Endothelial cell of umbilical vein (primary cell): Measurements from ENCODE around the gene PPP1R13B. TPM values are rescaled to one million over a fixed set of nuclear protein-coding genes. Genes with fewer than 3 reads are reported as not detected.

Experiments used
- BruUV-seq: library from RNA; stranded (reverse); fragments of 400-500 nt; replicated peaks from 2 replicates; lab custom pipeline; 2021; lab: Mats Ljungman, UMichigan
- CTCF ChIA-PET: fragments of 300-600, 350-600 bp; sonication (Branson Sonifier 250); formaldehyde crosslinking; loops from one replicate; lab custom pipeline; 2021; ENCODE audit warnings: antibody characterized with exemption, inconsistent platforms; lab: Charles Lee
- POLR2A ChIA-PET: fragments of 300-600, 350-600 bp; sonication (Branson Sonifier 250); formaldehyde crosslinking; loops from one replicate; lab custom pipeline; 2021; ENCODE audit warnings: antibody characterized with exemption, inconsistent platforms; lab: Charles Lee
- DNase-seq: peaks from one replicate; pipeline ENCODE4 v3.0.0-alpha.2; 2011; ENCODE audit warnings: low read depth, low spot score
- FAIRE-seq: peaks from 2 replicates; lab custom pipeline; 2011; peaks lifted over from hg19 to GRCh38; lab: Jason Lieb, UNC
- H2AFZ ChIP-seq: 2 replicates; pipeline ENCODE4 v1.6.0; 2012; ENCODE audit warnings: low read depth, low read length, control low read depth, inconsistent platforms
- H3K27ac ChIP-seq: 2 replicates; pipeline ENCODE4 v1.5.1; 2011; ENCODE audit warnings: low read depth, mild to moderate bottlenecking, control low read depth, low read length, moderate library complexity; ENCODE audit not compliant: insufficient read depth
- H3K27me3 ChIP-seq, 2 experiments: 2 replicates each; pipeline versions ENCODE4 v1.6.0 to v1.6.1; 2011; ENCODE audit warnings: low read length in 2 of 2, mixed read lengths in 1 of 2; ENCODE audit not compliant: control insufficient read depth in 2 of 2, insufficient read depth in 2 of 2
- H3K36me3 ChIP-seq, 2 experiments: 2 replicates in 1 of 2; 3 replicates in 1 of 2; pipeline ENCODE4 v1.5.1; 2011; ENCODE audit warnings: low read length in 2 of 2, mild to moderate bottlenecking in 1 of 2, moderate library complexity in 1 of 2; ENCODE audit not compliant: control insufficient read depth in 2 of 2, insufficient read depth in 2 of 2; ENCODE audit errors: extremely low read depth in 1 of 2
- H3K4me1 ChIP-seq: 3 replicates; pipeline ENCODE4 v1.5.1; 2011; ENCODE audit warnings: mild to moderate bottlenecking, low read length; ENCODE audit not compliant: control insufficient read depth, insufficient read depth; ENCODE audit errors: extremely low read depth
- H3K4me2 ChIP-seq: 2 replicates; pipeline ENCODE4 v1.6.1; 2011; ENCODE audit warnings: low read length, control low read depth, mixed read lengths; ENCODE audit not compliant: insufficient read depth
- H3K4me3 ChIP-seq, 3 experiments: fragments of 200-600 bp in 1 of 3; sonication (generic), shearing (Covaris generic) in 1 of 3; replicated peaks in 1 of 3; 2 replicates each; pipeline ENCODE4 v1.5.1; 2011 to 2016; ENCODE audit warnings: control low read depth in 3 of 3, low read length in 3 of 3, mild to moderate bottlenecking in 2 of 3, inconsistent platforms in 1 of 3, low read depth in 1 of 3, moderate library complexity in 1 of 3; ENCODE audit not compliant: insufficient read depth in 1 of 3
- H3K79me2 ChIP-seq: 2 replicates; pipeline ENCODE4 v1.6.0; 2012; ENCODE audit warnings: low read length, inconsistent platforms; ENCODE audit not compliant: control insufficient read depth, insufficient read depth
- H3K9ac ChIP-seq: replicated peaks from 2 replicates; pipeline ENCODE3; 2011; ENCODE audit warnings: low read length, control low read depth; ENCODE audit not compliant: insufficient read depth; ENCODE audit errors: extremely low read depth
- H3K9me1 ChIP-seq: replicated peaks from 3 replicates; pipeline ENCODE4 v1.6.0; 2011; ENCODE audit warnings: mild to moderate bottlenecking, low read length; ENCODE audit not compliant: control insufficient read depth, insufficient read depth; ENCODE audit errors: extremely low read depth
- H3K9me3 ChIP-seq: replicated peaks from 2 replicates; pipeline ENCODE4 v1.5.1; 2012; ENCODE audit warnings: low read length, inconsistent platforms; ENCODE audit not compliant: control insufficient read depth, insufficient read depth
- H4K20me1 ChIP-seq: replicated peaks from 2 replicates; pipeline ENCODE3; 2011; ENCODE audit warnings: mild to moderate bottlenecking, low read length; ENCODE audit not compliant: control insufficient read depth, insufficient read depth; ENCODE audit errors: extremely low read depth
- EZH2 ChIP-seq: IDR thresholded peaks from 2 replicates; pipeline ENCODE4 v1.6.1; 2012; ENCODE audit warnings: borderline replicate concordance, low read depth, mild to moderate bottlenecking, moderate library complexity, low read length, inconsistent platforms; ENCODE audit not compliant: severe bottlenecking
- FOS ChIP-seq: IDR thresholded peaks from 2 replicates; pipeline ENCODE4 v1.6.1; 2011; ENCODE audit warnings: mild to moderate bottlenecking, low read length, moderate library complexity, borderline replicate concordance; ENCODE audit not compliant: insufficient read depth
- GATA2 ChIP-seq: IDR thresholded peaks from 2 replicates; pipeline ENCODE4 v1.7.0; 2011; ENCODE audit warnings: low read depth, mild to moderate bottlenecking, moderate library complexity, mixed read lengths, low read length; ENCODE audit not compliant: insufficient read length, insufficient read depth
- JUN ChIP-seq: IDR thresholded peaks from 2 replicates; pipeline ENCODE4 v1.6.1; 2011; ENCODE audit warnings: borderline replicate concordance, low read depth; ENCODE audit not compliant: insufficient read length, insufficient read depth
- MYC ChIP-seq: IDR thresholded peaks from one replicate; pipeline ENCODE4 v1.6.1; 2011; ENCODE audit warnings: mild to moderate bottlenecking, low read depth, low read length
- POLR2A ChIP-seq: IDR thresholded peaks from 2 replicates; pipeline ENCODE4 v1.6.1; 2012; ENCODE audit warnings: low read depth, mild to moderate bottlenecking, control low read depth, low read length
- POLR2AphosphoS5 ChIP-seq: IDR thresholded peaks from 2 replicates; pipeline ENCODE4 v1.6.1; 2012; ENCODE audit warnings: low read depth, mild to moderate bottlenecking, control low read depth, low read length, moderate library complexity; ENCODE audit not compliant: insufficient read depth
- dilution Hi-C: fragments of 300-500 bp; cut with MboI; formaldehyde crosslinking; loops from one replicate; pipeline ENCODE4 v1.15.0; 2019; ENCODE audit warnings: low sequenced_read_pairs; ENCODE audit not compliant: extremely low pct_ligation_motif_present
- intact Hi-C: fragments of 100-400 bp; cut with micrococcal nuclease; formaldehyde crosslinking; loops from one replicate; pipeline ENCODE4 v1.10.0; 2022
- polyA plus RNA-seq, 4 experiments: library from polyadenylated mRNA; depleted of rRNA in 3 of 4; stranded (reverse) in 3 of 4; unstranded in 1 of 4; fragments of >200 nt; gene quantifications; 2 replicates each; pipeline versions ENCODE4 v1.2.1 to v1.2.3, GENCODE V29; 2011 to 2012; ENCODE audit warnings: missing spikeins in 1 of 4
- total RNA-seq: library from RNA; stranded (reverse); gene quantifications from 2 replicates; pipeline ENCODE4 v1.2.3, GENCODE V29; 2021
- TF ChIP-seq, protein P1 (sequence below), 2 donors: IDR thresholded peaks; 1 replicate in 1 of 2; 2 replicates in 1 of 2; pipeline ENCODE4 v1.5.1; 2011; ENCODE audit warnings: low read length in 2 of 2, mild to moderate bottlenecking in 2 of 2, moderate library complexity in 2 of 2, control low read depth in 1 of 2, inconsistent platforms in 1 of 2, low read depth in 1 of 2; ENCODE audit not compliant: insufficient read depth in 1 of 2; ENCODE audit errors: extremely low read depth in 1 of 2
- TF ChIP-seq, protein P2 (sequence below): IDR thresholded peaks from 2 replicates; pipeline ENCODE4 v1.6.1; 2011; ENCODE audit not compliant: insufficient read depth, insufficient read length

PPP1R13B gene
- total and polyA plus RNA-seq, 2 donors (not counting 3 experiments of a cell fraction or from before 2014, with no cell fraction given): 10.0 to 30.0 TPM

DNA sequence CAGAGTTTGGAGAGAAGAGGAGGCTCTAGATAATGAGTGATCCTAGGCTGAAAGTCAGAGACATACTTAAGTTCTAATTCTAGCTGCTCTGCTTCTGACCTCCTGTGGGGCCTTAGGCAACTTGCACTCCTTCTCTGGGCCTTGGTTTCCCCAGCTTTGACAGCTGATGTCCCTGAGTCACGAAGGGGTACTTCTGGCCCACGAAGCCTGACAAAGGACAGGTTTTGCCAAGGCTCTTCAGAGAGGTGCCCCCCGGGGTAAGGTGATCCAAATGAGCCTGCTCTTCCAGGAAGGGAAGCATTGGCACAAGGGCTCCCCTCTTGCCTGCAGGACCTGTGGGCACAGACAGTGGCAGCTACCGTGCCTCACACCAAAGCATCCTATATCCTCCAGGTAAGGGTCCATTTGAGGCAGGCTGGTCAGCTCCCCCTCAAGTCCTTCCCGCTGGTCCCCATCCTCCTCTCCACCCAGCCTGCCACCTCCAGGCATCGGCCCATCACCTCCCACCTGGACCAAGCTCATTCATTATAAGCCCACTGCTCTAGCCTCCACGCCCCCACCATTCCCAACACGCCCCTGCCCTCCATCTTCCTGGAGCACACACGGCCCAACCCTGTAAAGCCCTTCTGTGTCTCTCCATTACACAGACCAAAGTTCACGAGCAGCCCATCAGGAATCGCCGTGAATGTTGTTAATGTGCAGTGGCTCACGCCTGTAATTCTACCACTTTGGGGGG, 1.9 kb upstream of the PPP1R13B start:
- BruUV-seq: no TSS peak
- Histone ChIP-seq H3K4me1 (peaks cover 15% of the 10 kb centered on the region), H3K27me3 (no peaks in the 10 kb centered on the region), H3K9me1 (no peaks in the 10 kb centered on the region), H3K9ac (no peak overlapping the region), H3K9me3 (no peaks in the 10 kb centered on the region), H3K79me2 (peaks cover 12% of the 10 kb centered on the region), H3K36me3 (no peaks in the 10 kb centered on the region), H3K4me2 (no peak overlapping the region), H2AFZ (no peak overlapping the region), H3K27ac (no peak overlapping the region), H3K4me3 (no peak overlapping the region), H4K20me1 (no peaks in the 10 kb centered on the region)
- ChIA-PET POLR2A (no interaction called here), CTCF (no interaction called here)
- TF ChIP-seq MYC (no peak), POLR2AphosphoS5 (no peak), JUN (no peak), FOS (no peak), EZH2 (no peak), POLR2A (no peak), GATA2 (no peak)
- TF ChIP-seq, protein P1, sequence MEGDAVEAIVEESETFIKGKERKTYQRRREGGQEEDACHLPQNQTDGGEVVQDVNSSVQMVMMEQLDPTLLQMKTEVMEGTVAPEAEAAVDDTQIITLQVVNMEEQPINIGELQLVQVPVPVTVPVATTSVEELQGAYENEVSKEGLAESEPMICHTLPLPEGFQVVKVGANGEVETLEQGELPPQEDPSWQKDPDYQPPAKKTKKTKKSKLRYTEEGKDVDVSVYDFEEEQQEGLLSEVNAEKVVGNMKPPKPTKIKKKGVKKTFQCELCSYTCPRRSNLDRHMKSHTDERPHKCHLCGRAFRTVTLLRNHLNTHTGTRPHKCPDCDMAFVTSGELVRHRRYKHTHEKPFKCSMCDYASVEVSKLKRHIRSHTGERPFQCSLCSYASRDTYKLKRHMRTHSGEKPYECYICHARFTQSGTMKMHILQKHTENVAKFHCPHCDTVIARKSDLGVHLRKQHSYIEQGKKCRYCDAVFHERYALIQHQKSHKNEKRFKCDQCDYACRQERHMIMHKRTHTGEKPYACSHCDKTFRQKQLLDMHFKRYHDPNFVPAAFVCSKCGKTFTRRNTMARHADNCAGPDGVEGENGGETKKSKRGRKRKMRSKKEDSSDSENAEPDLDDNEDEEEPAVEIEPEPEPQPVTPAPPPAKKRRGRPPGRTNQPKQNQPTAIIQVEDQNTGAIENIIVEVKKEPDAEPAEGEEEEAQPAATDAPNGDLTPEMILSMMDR (IDR thresholded peaks at IDR 0.05; ENCODE audit: extremely low read depth in 1 of 2, insufficient read depth in 1 of 2, low read depth in 1 of 2, low read length in 2 of 2): no peak
- TF ChIP-seq, protein P2, sequence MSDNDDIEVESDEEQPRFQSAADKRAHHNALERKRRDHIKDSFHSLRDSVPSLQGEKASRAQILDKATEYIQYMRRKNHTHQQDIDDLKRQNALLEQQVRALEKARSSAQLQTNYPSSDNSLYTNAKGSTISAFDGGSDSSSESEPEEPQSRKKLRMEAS: no peak
- FAIRE-seq (no peak), DNase-seq (no peak)
- intact Hi-C loops: loop anchor here (5.0 kb wide), 1 partner anchor 132 kb away; the partner anchor contains the start of genes XRCC3 and ZFYVE21
- dilution Hi-C loops: no loop called here
